K562 (cell line): ENCODE measurements around the gene CTSW. TPM values are rescaled to one million over a fixed set of nuclear protein-coding genes. Genes with fewer than 3 reads are reported as not detected.

Experiments
- BRCA1 ChIP-seq, 2 experiments: fragments of 450-650 bp in 1 of 2; sonication (generic) in 1 of 2; formaldehyde crosslinking in 1 of 2; IDR thresholded peaks; 2 replicates each; pipeline versions ENCODE4 v1.5.0 to v1.6.1; 2017 to 2020; ENCODE audit warnings: mild to moderate bottlenecking in 1 of 2, missing genetic modification reagents in 1 of 2
- EGR1 ChIP-seq: fragments of 450-650 bp; conservative IDR thresholded peaks from 2 replicates; pipeline ENCODE4 v1.6.1; 2017; ENCODE audit warnings: mild to moderate bottlenecking
- ESRRB ChIP-seq: fragments of 250-450 bp; sonication (Bioruptor Pico); IDR thresholded peaks from 2 replicates; pipeline ENCODE4 v1.5.0; 2020; ENCODE audit warnings: mild to moderate bottlenecking, moderate library complexity, borderline replicate concordance
- GATAD2B ChIP-seq: fragments of 450-650 bp; IDR thresholded peaks from 2 replicates; pipeline ENCODE4 v1.6.1; 2017; ENCODE audit warnings: mild to moderate bottlenecking, borderline replicate concordance
- KDM4B ChIP-seq, 2 experiments: fragments of 450-650 bp in 1 of 2; sonication (generic) in 1 of 2; IDR thresholded peaks; 2 replicates each; pipeline ENCODE4 v1.6.1; 2016 to 2017; ENCODE audit warnings: borderline replicate concordance in 2 of 2, antibody characterized with exemption in 1 of 2, low read depth in 1 of 2, mild to moderate bottlenecking in 1 of 2
- MBD1 ChIP-seq: fragments of 250-450 bp; sonication (Bioruptor Pico); IDR thresholded peaks from 2 replicates; pipeline ENCODE4 v1.8.0; 2022; ENCODE audit warnings: inconsistent platforms
- POLR2AphosphoS2 ChIP-seq: IDR thresholded peaks from 2 replicates; pipeline ENCODE4 v1.6.1; 2012; ENCODE audit warnings: low read length, improper control_type of control experiment
- RBBP5 ChIP-seq: fragments of 200-600 bp; sonication (generic); IDR thresholded peaks from 2 replicates; pipeline ENCODE4 v1.6.1; 2012; ENCODE audit warnings: borderline replicate concordance, mild to moderate bottlenecking, low read length, control low read depth, inconsistent platforms; ENCODE audit not compliant: insufficient read depth, poor library complexity, severe bottlenecking
- SMARCE1 ChIP-seq: fragments of 450-650 bp; IDR thresholded peaks from 2 replicates; pipeline ENCODE4 v1.7.1; 2016; ENCODE audit warnings: mild to moderate bottlenecking
- ZBTB9 ChIP-seq: fragments of 450-650 bp; formaldehyde crosslinking; IDR thresholded peaks from 2 replicates; pipeline ENCODE4 v1.4.0; 2020; ENCODE audit warnings: mild to moderate bottlenecking, moderate library complexity
- ZNF318 ChIP-seq, 2 experiments: fragments of 450-650 bp; IDR thresholded peaks; 2 replicates each; pipeline ENCODE4 v1.6.1; 2016; ENCODE audit warnings: mild to moderate bottlenecking in 2 of 2, borderline replicate concordance in 1 of 2, low read depth in 1 of 2, moderate library complexity in 1 of 2
- ZNF57 ChIP-seq: fragments of 450-650 bp; formaldehyde crosslinking; IDR thresholded peaks from 2 replicates; pipeline ENCODE4 v1.4.0; 2020; ENCODE audit warnings: mild to moderate bottlenecking, moderate library complexity
- polyA plus RNA-seq, 8 experiments: library from polyadenylated mRNA; depleted of rRNA in 4 of 8; stranded (reverse) in 5 of 8; unstranded in 3 of 8; fragments of >200 nt; fragmentation: Nextera tagmentation in 2 of 8; fragmentation: Illumina TruSeq in 1 of 8; extraction: Ambion mirVana in 2 of 8; extraction: Trizol in 1 of 8; gene quantifications; 2 replicates each; pipeline versions ENCODE4 v1.2.1 to v1.2.3, GENCODE V29; 2011 to 2014; ENCODE audit warnings: inconsistent platforms in 1 of 8, missing spikeins in 1 of 8
- total RNA-seq, 7 experiments: library from RNA; depleted of rRNA in 6 of 7; stranded (reverse); fragments of >200 nt in 6 of 7; fragmentation: Illumina TruSeq in 2 of 7; extraction: Trizol in 2 of 7; gene quantifications; 2 replicates each; pipeline versions ENCODE4 v1.2.1 to v1.2.3, GENCODE V29; 2011 to 2021; ENCODE audit warnings: low replicate concordance in 1 of 7
- TF ChIP-seq, protein P1 (sequence below): fragments of 450-650 bp; IDR thresholded peaks from 2 replicates; pipeline ENCODE4 v1.6.1; 2016

Gene CTSW
- total and polyA plus RNA-seq, 9 of the 15 experiments (the other 6 are each of a cell fraction or from before 2014, with no cell fraction given) = 0.04 TPM; not detected in 8

DNA sequence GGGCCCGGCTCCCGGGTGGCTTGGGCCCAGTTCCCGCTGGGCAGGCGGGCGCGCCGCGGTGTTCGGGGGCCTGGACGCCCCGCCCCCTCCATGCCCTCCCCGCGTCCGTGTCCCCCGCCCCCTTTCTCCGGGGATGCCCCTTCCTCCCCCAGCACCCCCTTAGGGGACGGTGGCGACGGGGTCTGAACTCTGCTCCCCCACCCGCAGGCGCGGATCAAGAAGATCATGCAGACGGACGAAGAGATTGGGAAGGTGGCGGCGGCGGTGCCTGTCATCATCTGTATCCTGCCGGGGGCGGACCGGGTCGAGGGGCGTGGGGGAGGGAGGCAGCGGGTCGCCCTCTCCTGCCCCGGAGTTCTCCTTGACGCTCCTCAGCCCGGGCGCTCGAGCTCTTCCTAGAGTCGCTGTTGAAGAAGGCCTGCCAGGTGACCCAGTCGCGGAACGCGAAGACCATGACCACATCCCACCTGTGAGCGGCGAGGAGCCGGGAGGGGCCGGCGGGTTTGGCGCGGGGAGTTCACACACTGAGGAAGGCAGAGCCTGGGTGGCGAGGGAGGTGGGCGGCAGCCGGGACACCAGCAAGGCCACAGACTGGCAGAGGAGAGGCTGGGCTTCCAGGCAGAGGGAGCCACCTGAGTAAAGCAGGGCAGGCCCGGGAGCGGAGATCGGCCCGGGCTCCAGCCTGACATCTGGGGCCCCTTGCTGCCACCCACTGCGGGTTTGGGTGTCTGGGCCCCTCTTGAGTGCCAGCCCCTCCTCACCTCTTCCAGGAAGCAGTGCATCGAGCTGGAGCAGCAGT, 40.1 kb downstream of the CTSW start (continued):
- TF ChIP-seq ZNF318 (IDR thresholded peaks at IDR 0.05; ENCODE audit: borderline replicate concordance in 1 of 2, low read depth in 1 of 2) (no peak), POLR2AphosphoS2 (no peak), BRCA1 (IDR thresholded peaks at IDR 0.05) (no peak), BRCA1 (CRISPR knock-in tag; IDR thresholded peaks at IDR 0.05) (0 out of 2 replicates have a peak, but pooled peaks have one; percentile 7), ESRRB (CRISPR knock-in tag) (no peak), RBBP5 (peak; percentile 12), MBD1 (CRISPR knock-in tag) (no peak), ZNF57 (CRISPR knock-in tag) (no peak), SMARCE1 (no peak), ZBTB9 (no peak), KDM4B (IDR thresholded peaks at IDR 0.05; ENCODE audit: borderline replicate concordance in 2 of 2, low read depth in 1 of 2) (0 out of 4 replicates have a peak, but pooled peaks of 1 of the 2 experiments have one; percentile 2), EGR1 (peak; percentile 74), GATAD2B (no peak)
- TF ChIP-seq, protein P1, sequence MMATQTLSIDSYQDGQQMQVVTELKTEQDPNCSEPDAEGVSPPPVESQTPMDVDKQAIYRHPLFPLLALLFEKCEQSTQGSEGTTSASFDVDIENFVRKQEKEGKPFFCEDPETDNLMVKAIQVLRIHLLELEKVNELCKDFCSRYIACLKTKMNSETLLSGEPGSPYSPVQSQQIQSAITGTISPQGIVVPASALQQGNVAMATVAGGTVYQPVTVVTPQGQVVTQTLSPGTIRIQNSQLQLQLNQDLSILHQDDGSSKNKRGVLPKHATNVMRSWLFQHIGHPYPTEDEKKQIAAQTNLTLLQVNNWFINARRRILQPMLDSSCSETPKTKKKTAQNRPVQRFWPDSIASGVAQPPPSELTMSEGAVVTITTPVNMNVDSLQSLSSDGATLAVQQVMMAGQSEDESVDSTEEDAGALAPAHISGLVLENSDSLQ = 0 out of 2 replicates have a peak, but pooled peaks have one; percentile 26
